GM12878 (cell line): Measurements from ENCODE around the gene STX10. TPM values are rescaled to one million over a fixed set of nuclear protein-coding genes. Genes with fewer than 3 reads are reported as not detected.

ENCODE experiments used
- BCL3 ChIP-seq: IDR thresholded peaks from 2 replicates; pipeline ENCODE4 v1.6.1; 2011; ENCODE audit warnings: borderline replicate concordance, low read depth, mild to moderate bottlenecking, moderate library complexity, low read length; ENCODE audit not compliant: insufficient read depth, poor library complexity, severe bottlenecking
- CBX3 ChIP-seq: fragments of 200-600 bp; sonication (generic); IDR thresholded peaks from 2 replicates; pipeline ENCODE4 v1.6.1; 2016; ENCODE audit warnings: low read depth, borderline replicate concordance
- CHD2 ChIP-seq: IDR thresholded peaks from 2 replicates; pipeline ENCODE4 v1.6.1; 2011; ENCODE audit warnings: low read depth, low read length, improper control_type of control experiment, borderline replicate concordance
- CREB1 ChIP-seq: IDR thresholded peaks from 2 replicates; pipeline ENCODE4 v1.6.1; 2012; ENCODE audit warnings: low read depth, mild to moderate bottlenecking, inconsistent platforms
- E2F4 ChIP-seq: IDR thresholded peaks from 2 replicates; pipeline ENCODE4 v1.6.1; 2012; ENCODE audit warnings: low read depth, low read length, improper control_type of control experiment
- FOS ChIP-seq: IDR thresholded peaks from 3 replicates; pipeline ENCODE4 v1.6.1; 2011; ENCODE audit warnings: borderline replicate concordance; ENCODE audit not compliant: insufficient read length; ENCODE audit errors: extremely low read depth
- KLF5 ChIP-seq: fragments of 450-650 bp; IDR thresholded peaks from 2 replicates; pipeline ENCODE4 v1.6.1; 2014; ENCODE audit warnings: mild to moderate bottlenecking; ENCODE audit not compliant: partially characterized antibody
- MYB ChIP-seq: fragments of 150-350 bp; IDR thresholded peaks from 2 replicates; pipeline ENCODE4 v1.6.1; 2014; ENCODE audit warnings: mild to moderate bottlenecking, low read depth, low read length, borderline replicate concordance
- NFYB ChIP-seq: IDR thresholded peaks from 2 replicates; pipeline ENCODE4 v1.6.1; 2011; ENCODE audit warnings: low read depth, mild to moderate bottlenecking, low read length, improper control_type of control experiment, moderate library complexity; ENCODE audit not compliant: insufficient read depth
- RB1 ChIP-seq: fragments of 450-650 bp; formaldehyde crosslinking; IDR thresholded peaks from 2 replicates; pipeline ENCODE4 v1.6.1; 2017; ENCODE audit warnings: mild to moderate bottlenecking, borderline replicate concordance
- polyA plus RNA-seq, 11 experiments: library from polyadenylated mRNA; depleted of rRNA in 4 of 11; unstranded in 6 of 11; stranded (reverse) in 5 of 11; fragments of >200 nt; fragmentation: Nextera tagmentation in 4 of 11; fragmentation: Illumina TruSeq in 1 of 11; extraction: Ambion mirVana in 4 of 11; extraction: Trizol in 1 of 11; gene quantifications; 1 replicate in 1 of 11; 2 replicates in 10 of 11; pipeline versions ENCODE4 v1.2.1 to v1.2.3, GENCODE V29; 2011 to 2016; ENCODE audit warnings: inconsistent platforms in 2 of 11, missing spikeins in 2 of 11, low read depth in 1 of 11
- total RNA-seq, 4 experiments: library from RNA; depleted of rRNA in 3 of 4; stranded (reverse); fragments of >200 nt in 3 of 4; fragmentation: Illumina TruSeq in 1 of 4; extraction: Trizol in 1 of 4; gene quantifications; 2 replicates each; pipeline versions ENCODE4 v1.2.1 to v1.2.3, GENCODE V29; 2013 to 2021
- TF ChIP-seq, protein P1 (sequence below), 3 experiments: IDR thresholded peaks in 2 of 3; conservative IDR thresholded peaks in 1 of 3; 2 replicates each; pipeline ENCODE4 v1.5.1; 2011; ENCODE audit warnings: low read depth in 3 of 3, low read length in 3 of 3, mild to moderate bottlenecking in 3 of 3, control low read depth in 2 of 3, moderate library complexity in 2 of 3, inconsistent platforms in 1 of 3, mixed read lengths in 1 of 3; ENCODE audit not compliant: control insufficient read depth in 2 of 3, insufficient read depth in 1 of 3; ENCODE audit errors: extremely low read depth in 1 of 3
- TF ChIP-seq, protein P2 (sequence below): IDR thresholded peaks from 2 replicates; pipeline ENCODE4 v1.6.1; 2012; ENCODE audit warnings: low read length, inconsistent platforms

The STX10 gene
- total and polyA plus RNA-seq, 10 of the 15 experiments (the other 5 are each of a cell fraction or from before 2014, with no cell fraction given) = 0.56 to 76.1 (median 47.6) TPM

- TF ChIP-seq NFYB (no peak), BCL3 (no peak), CHD2 (peak; percentile 38; the same call in 1 of the 2 replicates), MYB (no peak), E2F4 (peak; percentile 85), KLF5 (no peak), CREB1 (no peak), RB1 (peak; percentile 98), FOS (no peak), CBX3 (no peak)
- TF ChIP-seq, protein P1, sequence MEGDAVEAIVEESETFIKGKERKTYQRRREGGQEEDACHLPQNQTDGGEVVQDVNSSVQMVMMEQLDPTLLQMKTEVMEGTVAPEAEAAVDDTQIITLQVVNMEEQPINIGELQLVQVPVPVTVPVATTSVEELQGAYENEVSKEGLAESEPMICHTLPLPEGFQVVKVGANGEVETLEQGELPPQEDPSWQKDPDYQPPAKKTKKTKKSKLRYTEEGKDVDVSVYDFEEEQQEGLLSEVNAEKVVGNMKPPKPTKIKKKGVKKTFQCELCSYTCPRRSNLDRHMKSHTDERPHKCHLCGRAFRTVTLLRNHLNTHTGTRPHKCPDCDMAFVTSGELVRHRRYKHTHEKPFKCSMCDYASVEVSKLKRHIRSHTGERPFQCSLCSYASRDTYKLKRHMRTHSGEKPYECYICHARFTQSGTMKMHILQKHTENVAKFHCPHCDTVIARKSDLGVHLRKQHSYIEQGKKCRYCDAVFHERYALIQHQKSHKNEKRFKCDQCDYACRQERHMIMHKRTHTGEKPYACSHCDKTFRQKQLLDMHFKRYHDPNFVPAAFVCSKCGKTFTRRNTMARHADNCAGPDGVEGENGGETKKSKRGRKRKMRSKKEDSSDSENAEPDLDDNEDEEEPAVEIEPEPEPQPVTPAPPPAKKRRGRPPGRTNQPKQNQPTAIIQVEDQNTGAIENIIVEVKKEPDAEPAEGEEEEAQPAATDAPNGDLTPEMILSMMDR (IDR thresholded peaks at IDR 0.05 in 2 of 3, conservative IDR thresholded peaks at IDR 0.05 in 1 of 3; ENCODE audit: control insufficient read depth in 2 of 3, extremely low read depth in 1 of 3, insufficient read depth in 1 of 3, low read depth in 3 of 3, low read length in 3 of 3) = no peak
- TF ChIP-seq, protein P2, sequence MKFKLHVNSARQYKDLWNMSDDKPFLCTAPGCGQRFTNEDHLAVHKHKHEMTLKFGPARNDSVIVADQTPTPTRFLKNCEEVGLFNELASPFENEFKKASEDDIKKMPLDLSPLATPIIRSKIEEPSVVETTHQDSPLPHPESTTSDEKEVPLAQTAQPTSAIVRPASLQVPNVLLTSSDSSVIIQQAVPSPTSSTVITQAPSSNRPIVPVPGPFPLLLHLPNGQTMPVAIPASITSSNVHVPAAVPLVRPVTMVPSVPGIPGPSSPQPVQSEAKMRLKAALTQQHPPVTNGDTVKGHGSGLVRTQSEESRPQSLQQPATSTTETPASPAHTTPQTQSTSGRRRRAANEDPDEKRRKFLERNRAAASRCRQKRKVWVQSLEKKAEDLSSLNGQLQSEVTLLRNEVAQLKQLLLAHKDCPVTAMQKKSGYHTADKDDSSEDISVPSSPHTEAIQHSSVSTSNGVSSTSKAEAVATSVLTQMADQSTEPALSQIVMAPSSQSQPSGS = no peak
Measured at GRCh38 chr19:13151605-13152355, 1.6 kb upstream of the STX10 start (continued).
